ENCODE data around the gene LRP5. TPM values are rescaled to one million over a fixed set of nuclear protein-coding genes. Genes with fewer than 3 reads are reported as not detected.

LRP5 gene
- total RNA-seq, 3 donors from 2014 or later = 23.6 to 48.8 (median 24.5) TPM

DNA sequence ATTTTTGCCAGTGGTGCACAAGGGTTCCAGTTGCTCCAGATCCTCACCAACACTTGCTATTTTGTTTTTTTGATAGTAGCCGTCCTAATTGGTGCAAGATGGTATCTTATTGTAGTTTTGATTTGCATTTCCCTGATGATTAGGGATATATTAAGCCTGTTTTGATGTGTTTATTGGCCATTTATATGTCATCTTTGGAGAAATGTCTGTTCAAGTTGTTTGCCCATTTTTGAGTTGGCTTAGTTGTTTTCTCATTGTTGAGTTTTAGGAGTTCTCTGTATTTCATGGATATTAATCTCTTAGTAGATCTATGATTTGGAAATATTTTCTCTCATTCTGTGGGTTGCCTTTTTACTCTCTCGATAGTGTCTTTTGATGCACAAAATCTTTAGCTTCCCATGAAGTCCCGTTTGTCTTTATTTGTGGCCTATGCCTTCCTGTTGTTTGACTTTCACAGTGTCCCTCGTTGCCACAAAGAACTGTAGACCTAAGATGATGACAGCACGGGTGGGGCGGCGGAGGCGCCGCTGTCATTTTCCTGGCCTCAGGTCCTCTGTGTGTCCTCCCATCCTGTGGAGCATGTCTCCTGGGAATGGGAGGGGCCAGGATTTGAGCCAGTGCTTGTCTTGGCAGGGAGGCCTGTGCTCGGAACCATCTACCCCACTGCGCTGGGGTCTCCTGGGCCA, 33.5 kb downstream of the LRP5 start:
- H3K36me3 ChIP-seq = no peaks in the 10 kb centered on the region
- DNase-seq (ENCODE audit: low spot score in 2 of 2) = peak; percentile 42 to 70
- H3K27ac ChIP-seq = peak overlapping the region; percentile 34 to 50
- TF ChIP-seq POLR2AphosphoS5 (IDR thresholded peaks at IDR 0.05) (no peak), CTCF (IDR thresholded peaks at IDR 0.05) (no peak), POLR2A (IDR thresholded peaks at IDR 0.05) (no peak)
- no peaks in the 10 kb centered on the region for H3K9me3 ChIP-seq
- H3K4me3 ChIP-seq = peak overlapping the region in 1 of 3 donors; percentile 30
- intact Hi-C loops (cut with DNase I; ENCODE audit: low total_unique reads) = no loop called here
- no peaks in the 10 kb centered on the region for H3K27me3 ChIP-seq
- H3K4me1 ChIP-seq = peaks cover 14 to 32% of the 10 kb centered on the region in 2 donors

- Histone ChIP-seq H3K4me3 (peak overlapping the region in 1 of 3 donors; percentile 30), H3K4me1 (peaks cover 14 to 32% of the 10 kb centered on the region in 2 donors), H3K27me3 (no peaks in the 10 kb centered on the region), H3K9me3 (no peaks in the 10 kb centered on the region), H3K36me3 (no peaks in the 10 kb centered on the region), H3K27ac (peak overlapping the region; percentile 34 to 50)
- DNase-seq (ENCODE audit: low spot score in 2 of 2) = no peak
- intact Hi-C loops (cut with DNase I; ENCODE audit: low total_unique reads) = no loop called here
- TF ChIP-seq CTCF (IDR thresholded peaks at IDR 0.05) = no peak
- no peak for TF ChIP-seq POLR2A (IDR thresholded peaks at IDR 0.05)
- no peak for TF ChIP-seq POLR2AphosphoS5 (IDR thresholded peaks at IDR 0.05)
These were observed 34.0 kb downstream of the LRP5 start for GRCh38 chr11:68346462-68346790.

- TF ChIP-seq POLR2A (IDR thresholded peaks at IDR 0.05) (no peak), CTCF (IDR thresholded peaks at IDR 0.05) (no peak)
- intact Hi-C loops (cut with DNase I; ENCODE audit: low total_unique reads) = no loop called here
These were observed 35.0 kb downstream of the LRP5 start for GRCh38 chr11:68347345-68347744.

GRCh38 chr11:68347841-68348240, 35.5 kb downstream of the LRP5 start:
- Histone ChIP-seq H3K4me3 (no peak overlapping the region), H3K27me3 (no peaks in the 10 kb centered on the region), H3K36me3 (no peaks in the 10 kb centered on the region), H3K9me3 (no peaks in the 10 kb centered on the region), H3K27ac (no peak overlapping the region), H3K4me1 (peaks cover 6 to 27% of the 10 kb centered on the region in 2 donors)
- intact Hi-C loops (cut with DNase I; ENCODE audit: low total_unique reads) = no loop called here
- TF ChIP-seq CTCF (IDR thresholded peaks at IDR 0.05) (no peak), POLR2AphosphoS5 (IDR thresholded peaks at IDR 0.05) (no peak), POLR2A (IDR thresholded peaks at IDR 0.05) (no peak)
- DNase-seq (ENCODE audit: low spot score in 2 of 2) = no peak

More at GRCh38 chr11:68347345-68347744, 35.0 kb downstream of the LRP5 start:
- H3K36me3 ChIP-seq = no peaks in the 10 kb centered on the region
- H3K4me1 ChIP-seq = peaks cover 11 to 24% of the 10 kb centered on the region in 2 donors
- no peak overlapping the region for H3K4me3 ChIP-seq
- no peaks in the 10 kb centered on the region for H3K27me3 ChIP-seq
- H3K27ac ChIP-seq = no peak overlapping the region
- H3K9me3 ChIP-seq = no peaks in the 10 kb centered on the region
- DNase-seq (ENCODE audit: low spot score in 2 of 2) = no peak

GRCh38 chr11:68349461-68350249, 37.3 kb downstream of the LRP5 start:
- TF ChIP-seq POLR2A (IDR thresholded peaks at IDR 0.05) (no peak), CTCF (IDR thresholded peaks at IDR 0.05) (no peak), POLR2AphosphoS5 (IDR thresholded peaks at IDR 0.05) (no peak)

More at GRCh38 chr11:68349461-68350249, 37.3 kb downstream of the LRP5 start:
- intact Hi-C loops (cut with DNase I; ENCODE audit: low total_unique reads) = no loop called here
- H3K36me3 ChIP-seq = no peaks in the 10 kb centered on the region
- no peak for DNase-seq (ENCODE audit: low spot score in 2 of 2)
- no peaks in the 10 kb centered on the region for H3K27me3 ChIP-seq
- peaks cover 15 to 30% of the 10 kb centered on the region in 2 donors for H3K4me1 ChIP-seq
- no peaks in the 10 kb centered on the region for H3K9me3 ChIP-seq
- peak overlapping the region; percentile 30 to 92 for H3K27ac ChIP-seq
- H3K4me3 ChIP-seq = no peak overlapping the region
